SK-N-DZ (cell line): Measurements from ENCODE around the gene PDE8A.
"Not testable (repeated sequence)": the region's sequence is repeated elsewhere in the genome, so short reads cannot be mapped to it uniquely, and the experiment has no call there.

Experiments used
- DNase-seq: peaks from one replicate; pipeline ENCODE4 v3.0.0-alpha.2; 2015; ENCODE audit warnings: low spot score
- small RNA-seq, 2 experiments: library from RNA; depleted of rRNA; stranded (forward); fragments of <200 nt; gene quantifications; one replicate each; pipeline ENCODE3, GENCODE V24; 2014

PDE8A gene

DNA sequence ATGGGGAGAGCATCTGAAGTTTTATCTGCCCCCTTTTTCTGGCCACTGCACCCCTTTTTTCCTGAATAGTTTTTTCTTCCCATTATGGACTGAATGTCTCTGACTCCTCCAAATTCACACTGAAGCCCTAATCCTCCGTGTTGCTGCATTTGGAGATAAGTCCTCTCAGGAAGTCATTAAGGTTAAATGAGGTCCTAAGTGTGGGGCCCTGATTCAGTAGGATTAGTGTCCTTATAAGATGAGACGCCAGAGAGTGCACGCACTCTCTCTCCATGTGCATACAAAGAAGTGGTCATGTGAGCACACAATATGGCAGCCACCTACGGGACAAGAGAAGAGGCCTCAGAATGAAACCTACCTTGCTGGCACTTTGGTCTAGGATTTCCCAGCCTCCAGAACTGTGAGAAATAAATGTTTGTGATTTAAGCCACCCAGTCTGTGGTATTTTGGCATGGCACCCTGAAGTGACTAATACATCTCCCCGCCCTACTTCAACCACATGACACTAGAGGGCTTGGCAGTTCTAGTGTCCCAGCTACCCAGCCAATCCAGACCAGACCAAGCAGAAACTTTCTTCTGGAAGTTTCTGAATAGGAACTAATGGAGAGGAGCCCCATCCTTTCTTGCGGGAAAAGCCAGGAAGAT is 191.3 kb downstream of the PDE8A start:
- DNase-seq, result no peak

DNA sequence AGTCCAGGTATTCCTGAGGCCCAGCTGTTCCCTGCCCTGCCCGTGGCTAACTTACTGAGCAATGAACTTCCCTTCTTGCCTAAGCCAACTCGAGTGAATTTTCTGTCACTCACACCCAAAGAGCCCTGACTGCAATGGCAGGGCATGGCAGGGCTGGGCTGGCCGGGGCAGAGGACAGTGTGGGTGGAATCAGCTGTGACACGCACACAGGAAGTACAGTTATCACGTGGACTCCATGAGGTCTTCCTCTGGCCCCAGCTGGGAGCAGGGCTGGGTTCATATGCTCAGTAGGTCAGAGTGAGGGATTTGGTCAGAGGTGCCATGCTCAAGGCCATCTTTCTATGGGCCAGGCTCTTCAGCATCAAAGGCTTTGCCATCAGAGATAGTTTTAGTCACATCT is 192.0 kb downstream of the PDE8A start:
- not testable (repeated sequence) for DNase-seq

DNA sequence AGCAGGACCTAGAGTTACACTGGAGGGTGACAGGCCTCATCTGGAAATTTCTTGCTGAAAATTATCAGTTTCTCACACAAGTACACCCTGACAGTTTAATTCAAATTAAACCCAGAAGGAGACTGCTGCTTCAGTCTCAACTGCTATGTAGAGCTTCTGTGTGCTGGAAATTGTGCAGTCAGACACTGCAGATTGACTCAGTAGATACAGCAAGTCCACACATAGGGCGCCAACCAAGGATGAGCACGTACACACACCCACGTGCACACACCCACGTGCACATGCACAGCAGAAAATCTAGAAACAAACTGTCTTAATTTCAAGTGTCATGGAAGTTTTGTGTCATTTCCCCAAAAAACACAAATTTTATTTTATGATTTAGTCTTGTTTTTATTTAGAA is 192.9 kb downstream of the PDE8A start:
- no peak for DNase-seq

DNA sequence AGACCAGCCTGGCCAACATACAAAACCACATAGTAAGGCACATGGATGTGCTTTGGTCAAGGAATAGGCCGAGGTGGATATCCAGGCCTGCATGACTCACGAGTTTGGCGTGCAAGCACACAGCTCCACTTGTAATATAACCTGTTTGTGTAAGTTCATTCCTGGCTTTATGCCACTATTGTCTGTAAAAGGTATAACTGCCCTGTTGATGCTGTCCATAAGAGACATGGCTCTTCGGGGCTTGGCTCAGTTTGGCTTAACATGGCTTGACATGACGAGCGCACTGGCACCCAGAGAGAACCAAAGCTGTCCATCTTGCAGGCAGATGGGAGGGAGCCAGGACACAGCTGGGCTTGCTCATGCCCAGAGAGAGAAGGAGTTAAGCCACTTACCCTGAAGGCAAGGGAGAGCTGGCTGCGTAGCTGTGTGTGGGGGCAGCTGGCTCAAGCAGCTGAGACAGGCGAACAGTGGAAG is 195.4 kb downstream of the PDE8A start:
- DNase-seq, result not testable (repeated sequence)

GRCh38 chr15:85178308-85178707 is 196.7 kb downstream of the PDE8A start:
- no peak for DNase-seq

DNA sequence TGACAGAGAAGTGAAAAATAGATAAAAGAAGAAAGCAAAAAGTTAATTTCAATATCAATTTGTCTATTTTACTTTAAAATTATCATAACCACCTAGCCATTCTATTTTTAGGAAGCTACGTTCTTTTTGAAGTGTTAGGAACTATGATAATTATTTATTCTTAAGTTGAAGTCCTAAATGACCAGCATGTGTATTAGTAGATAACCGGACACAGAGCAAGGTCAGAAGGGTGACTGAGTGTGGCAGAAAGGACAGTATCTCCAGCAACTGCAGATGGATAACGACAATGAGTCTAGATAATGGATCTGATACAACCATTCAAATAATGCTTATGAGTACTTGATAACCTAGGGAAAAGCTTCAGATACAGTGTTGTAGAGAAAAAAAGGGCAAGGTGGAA is 198.0 kb downstream of the PDE8A start:
- no peak for DNase-seq

DNA sequence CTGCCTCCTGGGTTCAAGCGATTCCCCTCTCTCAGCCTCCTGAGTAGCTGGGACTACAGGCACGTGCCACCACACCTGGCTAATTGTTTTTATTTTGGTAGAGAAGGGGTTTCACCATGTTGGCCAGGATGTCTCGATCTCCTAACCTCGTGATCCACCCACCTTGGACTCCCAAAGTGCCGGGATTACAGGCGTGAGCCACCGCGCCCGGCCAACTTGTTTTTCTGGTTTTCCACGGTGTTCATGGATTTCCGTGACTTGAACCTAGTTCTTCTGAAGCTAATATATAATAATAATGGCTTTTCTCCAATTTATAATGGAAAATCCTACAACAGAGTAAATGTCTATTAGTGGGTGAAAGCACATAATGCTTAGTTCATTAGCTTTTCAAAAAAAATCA is 203.7 kb downstream of the PDE8A start:
- DNase-seq, result not testable (repeated sequence)

GRCh38 chr15:85188171-85188577 is 206.5 kb downstream of the PDE8A start:
- not testable (repeated sequence) for DNase-seq

Small RNA genes within 50 kb of the gene (small RNA-seq; reads per million reads assigned to genes)
- gene AC044860.2, result 0 reads per million in 2 experiments
- 0 reads per million in 2 experiments for gene RNU6-339P
- gene RNU6-796P, result 0 reads per million in 2 experiments
